Spinal cord (tissue), 10 donors: Measurements from ENCODE around the gene MCM7. TPM values are rescaled to one million over a fixed set of nuclear protein-coding genes. Genes with fewer than 3 reads are reported as not detected.
A peak's percentile ranks its signal among the peaks of the same experiment; 100 is the strongest.

Experiments used
- DNase-seq, 6 donors: peaks; one replicate each; pipeline versions ENCODE4 v3.0.0 to v3.0.0-alpha.2; 2013 to 2015; ENCODE audit warnings: low spot score in 6 of 6, low read depth in 4 of 6
- H3K27ac ChIP-seq: one replicate; pipeline ENCODE4 v1.5.1; 2013; ENCODE audit warnings: low read depth, low read length, control low read depth
- H3K27me3 ChIP-seq: one replicate; pipeline ENCODE4 v1.6.1; 2013; ENCODE audit warnings: low read length; ENCODE audit not compliant: control insufficient read depth, insufficient read depth
- H3K36me3 ChIP-seq: one replicate; pipeline ENCODE4 v1.6.1; 2013; ENCODE audit warnings: low read length; ENCODE audit not compliant: control insufficient read depth, insufficient read depth
- H3K4me1 ChIP-seq: one replicate; pipeline ENCODE4 v1.6.1; 2013; ENCODE audit warnings: low read length; ENCODE audit not compliant: control insufficient read depth, insufficient read depth
- H3K4me3 ChIP-seq: one replicate; pipeline ENCODE4 v1.5.1; 2013; ENCODE audit warnings: low read depth, low read length, control low read depth
- H3K9me3 ChIP-seq: one replicate; pipeline ENCODE4 v1.6.1; 2013; ENCODE audit warnings: low read length; ENCODE audit not compliant: control insufficient read depth, insufficient read depth
- WGBS: methylation state at CpG from one replicate; pipeline ENCODE4 v1.1.5; 2013; ENCODE audit warnings: missing lambda C conversion rate; ENCODE audit not compliant: insufficient coverage; 5-methylcytosine and 5-hydroxymethylcytosine counted together
- polyA plus RNA-seq, 2 donors: library from polyadenylated mRNA; unstranded; fragments of 120-200 nt; gene quantifications; one replicate each; pipeline ENCODE4 v1.2.1, GENCODE V29; 2013; ENCODE audit not compliant: insufficient read length in 2 of 2
- total RNA-seq, 2 donors: library from RNA; depleted of rRNA in 1 of 2; stranded (reverse); fragments of 120-200 nt in 1 of 2; fragments of >200 nt in 1 of 2; gene quantifications; one replicate each; pipeline versions ENCODE4 v1.2.3 to v1.2.4, GENCODE V29; 2013 to 2014
- donor health status: healthy.

Gene MCM7
- total and polyA plus RNA-seq, 4 donors: 36.7 to 94.7 (median 79.9) TPM

DNA sequence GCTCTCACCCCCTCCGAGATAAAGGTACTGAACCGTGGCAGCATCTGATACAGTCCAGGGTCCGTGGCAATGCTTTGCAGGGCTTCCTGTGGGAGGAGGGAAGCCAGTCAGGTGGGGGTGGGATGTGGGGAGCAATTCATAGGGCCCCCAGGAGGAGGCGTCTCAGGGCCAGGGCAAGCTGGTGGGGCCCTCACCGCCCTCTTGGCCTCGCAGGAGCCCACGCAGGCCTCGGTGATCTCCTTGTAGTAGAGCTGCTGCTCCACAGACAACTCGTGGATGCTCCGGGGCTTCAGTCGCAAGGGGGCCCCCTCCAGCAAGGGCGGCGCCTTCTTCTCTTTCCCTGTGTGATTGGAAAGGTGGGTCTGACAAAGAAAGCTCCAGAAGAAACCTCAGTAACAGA, 10.7 kb upstream of the MCM7 start:
- H3K4me3 ChIP-seq: no peak overlapping the region
- H3K36me3 ChIP-seq: peaks cover 91% of the 10 kb centered on the region
- WGBS: 95% methylated on average over 6 of the region's 13 CpGs
- no peaks in the 10 kb centered on the region for H3K4me1 ChIP-seq
- H3K9me3 ChIP-seq: no peaks in the 10 kb centered on the region
- H3K27me3 ChIP-seq: no peaks in the 10 kb centered on the region
- no peak for DNase-seq
- H3K27ac ChIP-seq: no peak overlapping the region

DNA sequence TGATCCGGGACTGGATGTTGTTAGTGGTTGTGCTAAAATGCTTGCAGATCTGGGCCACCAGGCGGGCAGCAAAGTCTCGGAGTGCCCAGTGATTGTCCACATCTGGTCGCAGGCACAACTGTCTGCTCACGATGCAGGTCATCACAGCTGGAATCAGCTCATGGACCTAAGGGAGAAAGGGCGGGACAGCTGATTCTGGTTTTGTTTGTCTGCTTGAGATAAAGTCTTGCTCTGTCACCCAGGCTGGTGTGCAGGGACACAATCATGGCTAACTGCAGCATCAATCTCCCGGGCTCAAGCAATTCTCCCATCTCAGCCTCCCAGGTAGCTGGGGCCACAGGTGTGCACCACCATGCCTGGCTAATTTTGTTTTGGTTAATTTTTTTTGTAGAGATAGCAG, 10.0 kb upstream of the MCM7 start:
- Histone ChIP-seq H3K27ac (no peak overlapping the region), H3K4me3 (no peak overlapping the region)
- WGBS: 94% methylated on average over 6 of the region's 7 CpGs

DNA sequence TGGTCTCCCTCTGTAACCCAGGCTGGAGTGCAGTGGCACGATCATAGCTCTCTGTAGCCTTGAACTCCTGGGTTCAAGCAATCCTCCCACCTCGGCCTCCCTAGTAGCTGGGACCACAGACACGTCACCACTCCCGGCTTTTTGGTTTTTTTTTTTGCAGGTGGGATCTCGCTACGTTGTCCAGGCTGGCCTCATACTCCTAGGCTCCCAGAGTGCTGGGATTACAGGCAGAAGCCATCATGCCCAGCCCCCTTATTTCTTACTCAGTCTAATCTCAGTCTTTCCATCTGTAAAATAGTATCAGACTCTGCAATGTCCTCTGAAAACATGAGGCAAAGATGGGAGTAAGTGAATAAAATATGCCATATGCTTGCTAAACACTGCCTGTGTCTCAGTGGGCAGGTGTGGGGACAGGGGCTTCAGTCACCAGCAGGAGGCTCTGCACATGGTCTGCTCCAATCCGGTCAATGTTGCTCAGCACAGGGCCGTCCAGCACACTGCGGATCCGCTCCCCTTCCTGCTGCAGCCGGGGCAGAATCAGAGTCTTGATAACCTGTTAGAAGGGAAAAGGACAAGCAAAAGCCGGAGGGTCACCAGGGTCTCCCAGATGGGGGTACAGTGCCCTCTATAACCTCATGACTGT, 8.4 kb upstream of the MCM7 start:
- no peak for DNase-seq
- no peaks in the 10 kb centered on the region for H3K27me3 ChIP-seq
- H3K36me3 ChIP-seq: peaks cover 100% of the 10 kb centered on the region
- H3K4me1 ChIP-seq: no peaks in the 10 kb centered on the region
- H3K27ac ChIP-seq: no peak overlapping the region
- WGBS: 83% methylated on average over 12 of the region's 12 CpGs
- H3K4me3 ChIP-seq: no peak overlapping the region
- H3K9me3 ChIP-seq: no peaks in the 10 kb centered on the region

More for the DNA sequence above, 10.0 kb upstream of the MCM7 start:
- no peak for DNase-seq
- H3K9me3 ChIP-seq: no peaks in the 10 kb centered on the region
- no peaks in the 10 kb centered on the region for H3K27me3 ChIP-seq
- no peaks in the 10 kb centered on the region for H3K4me1 ChIP-seq
- H3K36me3 ChIP-seq: peaks cover 93% of the 10 kb centered on the region

DNA sequence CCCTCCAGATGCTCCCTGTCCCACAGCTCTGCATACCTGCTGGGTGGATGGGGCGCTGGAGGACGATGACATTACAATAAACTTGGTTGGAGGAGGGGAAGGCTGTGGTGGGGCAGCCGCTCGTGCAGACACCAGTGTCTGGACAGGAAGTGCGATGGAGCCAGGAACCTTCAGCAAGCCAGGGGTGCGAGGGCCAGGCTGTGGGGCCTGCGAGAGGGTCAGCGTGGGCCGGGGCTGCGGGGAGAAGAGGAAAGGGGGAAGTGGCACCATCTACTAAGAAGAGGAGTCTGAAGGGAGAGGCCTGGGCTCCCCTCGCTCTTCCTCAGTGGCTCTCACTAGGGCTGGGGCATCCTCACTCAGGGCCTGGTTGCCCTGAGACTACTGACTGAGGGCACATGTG, 6.7 kb upstream of the MCM7 start:
- H3K27me3 ChIP-seq: no peaks in the 10 kb centered on the region
- H3K9me3 ChIP-seq: no peaks in the 10 kb centered on the region
- WGBS: 81% methylated on average over 11 of the region's 11 CpGs
- peaks cover 100% of the 10 kb centered on the region for H3K36me3 ChIP-seq
- H3K27ac ChIP-seq: no peak overlapping the region
- no peak overlapping the region for H3K4me3 ChIP-seq
- no peak for DNase-seq
- peaks cover 3% of the 10 kb centered on the region for H3K4me1 ChIP-seq

DNA sequence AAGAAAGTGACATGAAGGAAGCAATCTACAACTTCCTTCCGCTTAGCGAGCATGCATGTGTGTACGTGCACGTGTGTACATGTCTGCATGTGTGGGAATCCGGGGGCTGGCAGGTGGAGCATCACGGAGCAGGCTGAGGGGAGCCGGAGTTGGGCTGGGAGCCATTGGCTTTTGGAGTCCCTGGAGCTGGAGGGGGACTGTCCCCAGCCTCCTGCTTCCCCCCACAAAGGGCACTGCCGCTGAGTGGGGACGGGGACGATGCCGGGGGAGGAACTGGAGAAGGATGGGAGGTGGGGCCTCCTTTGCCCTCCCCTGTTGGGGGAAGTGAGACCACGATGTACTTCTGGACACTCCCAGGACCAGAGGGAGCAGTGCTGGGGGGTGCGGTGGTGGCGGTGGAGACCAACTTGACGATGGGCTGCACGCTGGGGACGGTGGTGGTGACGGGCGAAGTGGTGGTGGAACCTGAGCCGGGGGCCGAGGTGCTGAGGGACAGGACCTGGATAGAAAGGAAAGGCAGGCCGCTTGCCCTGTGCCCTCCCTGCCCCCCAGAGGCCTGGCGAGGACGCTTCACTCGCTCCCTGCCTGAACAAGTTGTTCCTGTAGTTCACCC, 6.0 kb upstream of the MCM7 start:
- Histone ChIP-seq H3K36me3 (peaks cover 94% of the 10 kb centered on the region), H3K27me3 (no peaks in the 10 kb centered on the region), H3K4me1 (peaks cover 9% of the 10 kb centered on the region), H3K9me3 (no peaks in the 10 kb centered on the region), H3K27ac (no peak overlapping the region), H3K4me3 (no peak overlapping the region)
- WGBS: 89% methylated on average over 23 of the region's 25 CpGs
- DNase-seq: no peak

- Histone ChIP-seq H3K27me3 (no peaks in the 10 kb centered on the region), H3K27ac (no peak overlapping the region), H3K4me1 (peaks cover 15% of the 10 kb centered on the region), H3K36me3 (peaks cover 88% of the 10 kb centered on the region), H3K4me3 (no peak overlapping the region), H3K9me3 (no peaks in the 10 kb centered on the region)
- no peak for DNase-seq
- WGBS: 84% methylated on average over 16 of the region's 17 CpGs
These were observed 5.4 kb upstream of the MCM7 start for GRCh38 chr7:100106633-100107032.

DNA sequence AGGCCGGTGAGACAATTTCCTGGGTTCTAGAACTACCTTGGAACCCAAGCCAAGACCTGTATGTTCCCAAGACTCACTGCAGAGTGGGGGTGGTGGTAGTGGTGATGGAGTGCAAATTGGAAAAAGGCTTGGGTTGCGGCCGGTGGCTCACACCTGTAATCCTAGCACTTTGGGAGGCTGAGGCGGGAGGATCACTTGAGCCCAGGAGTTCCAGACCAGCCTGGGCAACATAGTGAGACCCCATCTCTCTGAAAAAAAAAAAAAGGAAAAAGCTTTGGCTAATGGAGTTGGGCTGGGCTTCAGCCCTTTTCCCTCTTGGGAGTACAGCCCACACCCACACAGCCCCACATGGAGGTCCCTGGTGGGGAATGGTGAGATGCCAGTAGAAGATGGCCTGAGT, 4.3 kb upstream of the MCM7 start:
- peaks cover 77% of the 10 kb centered on the region for H3K36me3 ChIP-seq
- no peak overlapping the region for H3K4me3 ChIP-seq
- peaks cover 18% of the 10 kb centered on the region for H3K4me1 ChIP-seq
- H3K27me3 ChIP-seq: no peaks in the 10 kb centered on the region
- DNase-seq: no peak
- H3K27ac ChIP-seq: no peak overlapping the region
- no peaks in the 10 kb centered on the region for H3K9me3 ChIP-seq
- 100% methylated on average over 3 of the region's 4 CpGs for WGBS

GRCh38 chr7:100102950-100103840, 2.0 kb upstream of the MCM7 start:
- Histone ChIP-seq H3K27ac (no peak overlapping the region), H3K27me3 (no peaks in the 10 kb centered on the region), H3K9me3 (no peaks in the 10 kb centered on the region), H3K4me1 (peaks cover 31% of the 10 kb centered on the region), H3K4me3 (no peak overlapping the region), H3K36me3 (peaks cover 67% of the 10 kb centered on the region)
- no peak for DNase-seq
- 86% methylated on average over 12 of the region's 17 CpGs for WGBS

DNA sequence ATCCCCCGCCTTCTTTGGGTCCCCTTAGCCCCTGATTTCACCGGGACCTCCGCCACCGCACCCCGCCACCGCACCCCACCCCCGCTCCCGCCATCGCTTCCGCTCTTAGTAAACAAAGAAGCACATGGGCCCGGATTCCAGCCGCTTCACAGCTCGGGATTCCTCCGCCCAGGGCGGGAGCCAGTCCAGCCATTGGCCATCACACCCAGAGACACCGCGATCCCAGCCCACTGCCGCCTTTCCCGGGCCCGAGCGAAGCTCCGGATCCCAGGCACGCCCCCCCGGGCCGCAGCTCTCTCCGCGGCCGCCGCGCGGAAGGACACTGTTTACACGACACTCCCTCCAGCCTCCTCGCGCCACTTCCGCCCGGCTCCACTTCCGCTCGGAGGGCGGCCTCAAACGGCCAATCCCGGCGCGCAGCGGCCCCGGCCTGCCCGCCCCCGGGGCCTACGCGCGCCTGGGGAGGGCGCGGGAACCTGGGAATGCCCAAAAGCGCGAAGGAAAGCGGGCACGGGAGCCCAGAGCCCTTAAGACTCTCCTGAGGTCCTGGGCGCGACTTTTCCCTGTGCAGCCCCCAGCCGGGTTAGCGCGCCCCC, 679 bp downstream of the MCM7 start:
- no peaks in the 10 kb centered on the region for H3K27me3 ChIP-seq
- H3K4me1 ChIP-seq: peaks cover 32% of the 10 kb centered on the region
- peak; percentile 87 to 98 (median 90) for DNase-seq
- H3K27ac ChIP-seq: peak overlapping the region; percentile 94
- 0% methylated on average over 61 of the region's 61 CpGs for WGBS
- peaks cover 67% of the 10 kb centered on the region for H3K36me3 ChIP-seq
- no peaks in the 10 kb centered on the region for H3K9me3 ChIP-seq
- peak overlapping the region; percentile 79 for H3K4me3 ChIP-seq
